Ishikawa (cell line): ENCODE measurements around the gene OR51E2.

ENCODE experiments used
- CREB1 ChIP-seq: IDR thresholded peaks from 2 replicates; pipeline ENCODE4 v1.6.1; 2012; ENCODE audit warnings: low read depth
- EGR1 ChIP-seq: IDR thresholded peaks from 2 replicates; pipeline ENCODE4 v1.6.1; 2012
- EP300 ChIP-seq: IDR thresholded peaks from 2 replicates; pipeline ENCODE4 v1.6.1; 2012; ENCODE audit warnings: borderline replicate concordance
- MAX ChIP-seq: IDR thresholded peaks from 2 replicates; pipeline ENCODE4 v1.6.1; 2012
- RAD21 ChIP-seq: IDR thresholded peaks from 2 replicates; pipeline ENCODE4 v1.6.1; 2012; ENCODE audit warnings: low read depth
- REST ChIP-seq: IDR thresholded peaks from 2 replicates; pipeline ENCODE4 v1.6.1; 2012; ENCODE audit warnings: low read depth, mild to moderate bottlenecking
- TAF1 ChIP-seq: IDR thresholded peaks from 2 replicates; pipeline ENCODE4 v1.6.1; 2012; ENCODE audit warnings: low read depth, mild to moderate bottlenecking
- TEAD4 ChIP-seq: IDR thresholded peaks from 2 replicates; pipeline ENCODE4 v1.6.1; 2012
- YY1 ChIP-seq: IDR thresholded peaks from 2 replicates; pipeline ENCODE4 v1.6.1; 2012; ENCODE audit warnings: low read depth

- no peak for TF ChIP-seq REST
- TF ChIP-seq EP300: no peak
- no peak for TF ChIP-seq YY1
- no peak for TF ChIP-seq RAD21
- no peak for TF ChIP-seq MAX
- TF ChIP-seq TEAD4: no peak
- no peak for TF ChIP-seq CREB1
- no peak for TF ChIP-seq TAF1
- TF ChIP-seq EGR1: no peak
Observed at GRCh38 chr11:4684631-4685285, 12.9 kb downstream of the OR51E2 start.
